ENCODE data around the gene PUS1.

- no peak for TF ChIP-seq CTCF (conservative IDR thresholded peaks at IDR 0.05; ENCODE audit: low read length)
- no peak for TF ChIP-seq EZH2phosphoT487 (IDR thresholded peaks at IDR 0.05; ENCODE audit: borderline replicate concordance)
These were observed at the start of gene PUS1 for GRCh38 chr12:131928711-131929580.

All from Loucy (cell line).